ENCODE measurements around the gene RPL35A. TPM values are rescaled to one million over a fixed set of nuclear protein-coding genes. Genes with fewer than 3 reads are reported as not detected.

RPL35A gene
- total and polyA plus RNA-seq, 2 experiments from 2014 or later: 1,070 to 2,096 TPM

DNA sequence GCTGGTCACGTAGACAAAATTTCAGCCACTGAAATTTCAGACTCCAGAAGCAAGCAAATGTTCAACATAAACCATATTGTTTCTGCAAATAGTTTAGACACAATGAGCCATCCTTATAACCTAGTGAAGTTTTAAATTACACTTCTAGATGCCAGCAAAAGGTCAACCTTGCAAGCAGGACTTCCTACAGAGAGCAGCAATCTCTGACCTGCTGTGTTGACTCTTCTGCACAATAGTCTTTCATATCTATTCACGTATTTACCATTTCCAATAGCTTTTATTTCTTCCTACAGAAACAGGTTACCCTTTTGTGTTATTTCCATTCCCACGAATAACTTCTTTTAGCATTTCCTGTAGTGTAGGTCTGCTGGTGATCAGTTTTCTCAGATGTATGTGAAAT lies 20.6 kb downstream of the RPL35A start:
- Mint-ChIP-seq H3K9me3 (peaks cover 42% of the 10 kb centered on the region), H3K4me1 (peaks cover 6% of the 10 kb centered on the region), H3K4me3 (no peak overlapping the region), H3K27me3 (ENCODE audit: insufficient read depth, low read depth, poor library complexity) (no peaks in the 10 kb centered on the region), H3K27ac (no peak overlapping the region), H3K36me3 (ENCODE audit: low read depth) (peaks cover 29% of the 10 kb centered on the region)
- Histone ChIP-seq H3K4me2 (no peak overlapping the region), H3K27me3 (ENCODE audit: insufficient read depth) (no peaks in the 10 kb centered on the region), H3K36me3 (ENCODE audit: insufficient read depth) (peaks cover 8% of the 10 kb centered on the region; the same call in 1 of the 2 replicates), H3K27ac (ENCODE audit: low read depth) (no peak overlapping the region), H3K79me2 (replicated peaks; ENCODE audit: insufficient read depth) (no peaks in the 10 kb centered on the region), H3K9me2 (ENCODE audit: insufficient read depth) (no peaks in the 10 kb centered on the region), H3K4me1 (ENCODE audit: insufficient read depth) (no peaks in the 10 kb centered on the region), H4K20me1 (replicated peaks; ENCODE audit: insufficient read depth) (no peaks in the 10 kb centered on the region), H2AFZ (no peak overlapping the region), H3K4me3 (no peak overlapping the region), H3F3A (replicated peaks; ENCODE audit: low read depth) (no peaks in the 10 kb centered on the region)
- ATAC-seq (no peak), DNase-seq (ENCODE audit: low spot score) (no peak)
- TF ChIP-seq, protein P1, sequence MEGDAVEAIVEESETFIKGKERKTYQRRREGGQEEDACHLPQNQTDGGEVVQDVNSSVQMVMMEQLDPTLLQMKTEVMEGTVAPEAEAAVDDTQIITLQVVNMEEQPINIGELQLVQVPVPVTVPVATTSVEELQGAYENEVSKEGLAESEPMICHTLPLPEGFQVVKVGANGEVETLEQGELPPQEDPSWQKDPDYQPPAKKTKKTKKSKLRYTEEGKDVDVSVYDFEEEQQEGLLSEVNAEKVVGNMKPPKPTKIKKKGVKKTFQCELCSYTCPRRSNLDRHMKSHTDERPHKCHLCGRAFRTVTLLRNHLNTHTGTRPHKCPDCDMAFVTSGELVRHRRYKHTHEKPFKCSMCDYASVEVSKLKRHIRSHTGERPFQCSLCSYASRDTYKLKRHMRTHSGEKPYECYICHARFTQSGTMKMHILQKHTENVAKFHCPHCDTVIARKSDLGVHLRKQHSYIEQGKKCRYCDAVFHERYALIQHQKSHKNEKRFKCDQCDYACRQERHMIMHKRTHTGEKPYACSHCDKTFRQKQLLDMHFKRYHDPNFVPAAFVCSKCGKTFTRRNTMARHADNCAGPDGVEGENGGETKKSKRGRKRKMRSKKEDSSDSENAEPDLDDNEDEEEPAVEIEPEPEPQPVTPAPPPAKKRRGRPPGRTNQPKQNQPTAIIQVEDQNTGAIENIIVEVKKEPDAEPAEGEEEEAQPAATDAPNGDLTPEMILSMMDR (conservative IDR thresholded peaks at IDR 0.05; ENCODE audit: low read depth in 2 of 2): no peak
- TF ChIP-seq POLR2AphosphoS5 (IDR thresholded peaks at IDR 0.05; ENCODE audit: low read depth) (no peak), EZH2 (IDR thresholded peaks at IDR 0.05; ENCODE audit: low read depth, unreplicated experiment) (no peak), ZNF114 (CRISPR knock-in tag; IDR thresholded peaks at IDR 0.05) (no peak), ZNF331 (CRISPR knock-in tag; IDR thresholded peaks at IDR 0.05; ENCODE audit: low read depth) (no peak), EZH2phosphoT487 (IDR thresholded peaks at IDR 0.05; ENCODE audit: unreplicated experiment) (no peak), NANOG (IDR thresholded peaks at IDR 0.05; ENCODE audit: borderline replicate concordance) (no peak), ETS1 (IDR thresholded peaks at IDR 0.05) (no peak), ZNF462 (CRISPR knock-in tag; IDR thresholded peaks at IDR 0.05) (no peak), JUNB (IDR thresholded peaks at IDR 0.05; ENCODE audit: unreplicated experiment) (no peak), STAT1 (IDR thresholded peaks at IDR 0.05; ENCODE audit: unreplicated experiment) (no peak), CREB1 (CRISPR knock-in tag; IDR thresholded peaks at IDR 0.05; ENCODE audit: low read depth) (no peak)
- TF ChIP-seq, protein P2, sequence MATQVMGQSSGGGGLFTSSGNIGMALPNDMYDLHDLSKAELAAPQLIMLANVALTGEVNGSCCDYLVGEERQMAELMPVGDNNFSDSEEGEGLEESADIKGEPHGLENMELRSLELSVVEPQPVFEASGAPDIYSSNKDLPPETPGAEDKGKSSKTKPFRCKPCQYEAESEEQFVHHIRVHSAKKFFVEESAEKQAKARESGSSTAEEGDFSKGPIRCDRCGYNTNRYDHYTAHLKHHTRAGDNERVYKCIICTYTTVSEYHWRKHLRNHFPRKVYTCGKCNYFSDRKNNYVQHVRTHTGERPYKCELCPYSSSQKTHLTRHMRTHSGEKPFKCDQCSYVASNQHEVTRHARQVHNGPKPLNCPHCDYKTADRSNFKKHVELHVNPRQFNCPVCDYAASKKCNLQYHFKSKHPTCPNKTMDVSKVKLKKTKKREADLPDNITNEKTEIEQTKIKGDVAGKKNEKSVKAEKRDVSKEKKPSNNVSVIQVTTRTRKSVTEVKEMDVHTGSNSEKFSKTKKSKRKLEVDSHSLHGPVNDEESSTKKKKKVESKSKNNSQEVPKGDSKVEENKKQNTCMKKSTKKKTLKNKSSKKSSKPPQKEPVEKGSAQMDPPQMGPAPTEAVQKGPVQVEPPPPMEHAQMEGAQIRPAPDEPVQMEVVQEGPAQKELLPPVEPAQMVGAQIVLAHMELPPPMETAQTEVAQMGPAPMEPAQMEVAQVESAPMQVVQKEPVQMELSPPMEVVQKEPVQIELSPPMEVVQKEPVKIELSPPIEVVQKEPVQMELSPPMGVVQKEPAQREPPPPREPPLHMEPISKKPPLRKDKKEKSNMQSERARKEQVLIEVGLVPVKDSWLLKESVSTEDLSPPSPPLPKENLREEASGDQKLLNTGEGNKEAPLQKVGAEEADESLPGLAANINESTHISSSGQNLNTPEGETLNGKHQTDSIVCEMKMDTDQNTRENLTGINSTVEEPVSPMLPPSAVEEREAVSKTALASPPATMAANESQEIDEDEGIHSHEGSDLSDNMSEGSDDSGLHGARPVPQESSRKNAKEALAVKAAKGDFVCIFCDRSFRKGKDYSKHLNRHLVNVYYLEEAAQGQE (IDR thresholded peaks at IDR 0.05; ENCODE audit: unreplicated experiment): no peak

Data from GM23338 (cell line).